HEK293T (cell line): ENCODE data around the gene LRP1B.

Source experiments
- ARNT ChIP-seq: fragments of 450-650 bp; IDR thresholded peaks from 2 replicates; pipeline ENCODE4 v1.6.1; 2017; ENCODE audit warnings: mild to moderate bottlenecking
- BHLHE40 ChIP-seq: fragments of 450-650 bp; IDR thresholded peaks from 2 replicates; pipeline ENCODE4 v1.6.1; 2016; ENCODE audit warnings: mild to moderate bottlenecking, moderate library complexity, borderline replicate concordance
- FOXA1 ChIP-seq: fragments of 450-650 bp; IDR thresholded peaks from 2 replicates; pipeline ENCODE4 v1.6.1; 2016; ENCODE audit warnings: mild to moderate bottlenecking

- TF ChIP-seq FOXA1 (no peak), BHLHE40 (no peak), ARNT (no peak)
Observed at GRCh38 chr2:141698500-141698899, 432.3 kb downstream of the LRP1B start.
